PC-3 (cell line): ENCODE results near the gene FGGY. TPM values are rescaled to one million over a fixed set of nuclear protein-coding genes. Genes with fewer than 3 reads are reported as not detected.

Experiments
- ATAC-seq: fragments of 200-7000 bp; cut with Tn5 transposase; 2 replicates; pipeline ENCODE4 v1.9.1; 2020; ENCODE audit warnings: mild to moderate bottlenecking, moderate library complexity
- BruUV-seq: library from RNA; stranded (reverse); fragments of 400-500 nt; replicated peaks from 2 replicates; lab custom pipeline; 2021; lab: Mats Ljungman, UMichigan
- CTCF ChIA-PET: fragments of 300-600 bp; sonication (Branson Sonifier 250); formaldehyde crosslinking; loops from one replicate; lab custom pipeline; 2022; ENCODE audit warnings: antibody characterized with exemption; lab: Charles Lee
- POLR2A ChIA-PET: fragments of 300-600 bp; sonication (Branson Sonifier 250); formaldehyde crosslinking; loops from one replicate; lab custom pipeline; 2022; ENCODE audit warnings: antibody characterized with exemption; ENCODE audit not compliant: unreplicated experiment; lab: Charles Lee
- DNase-seq: peaks from one replicate; pipeline ENCODE4 v3.0.0-alpha.2; 2015
- H2AFZ ChIP-seq: fragments of 300-600 bp; sonication (generic); 2 replicates; pipeline ENCODE4 v1.6.0; 2016; ENCODE audit warnings: antibody characterized with exemption, low read length
- H3F3A ChIP-seq: fragments of 300-600 bp; sonication (generic); one replicate; pipeline ENCODE4 v1.6.0; 2017; ENCODE audit warnings: antibody characterized with exemption, low read length, control low read depth, mild to moderate bottlenecking; ENCODE audit not compliant: unreplicated experiment
- H3K27ac ChIP-seq: fragments of 300-600 bp; sonication (generic); 2 replicates; pipeline ENCODE4 v1.5.1; 2016; ENCODE audit warnings: mild to moderate bottlenecking, low read length
- H3K27me3 ChIP-seq: fragments of 300-600 bp; sonication (generic); 2 replicates; pipeline ENCODE4 v1.6.1; 2016; ENCODE audit warnings: low read length, mixed read lengths
- H3K36me3 ChIP-seq: fragments of 300-600 bp; sonication (generic); 2 replicates; pipeline ENCODE4 v1.6.1; 2016; ENCODE audit warnings: low read depth, mixed run types, low read length, mixed read lengths
- H3K4me1 ChIP-seq: fragments of 300-600 bp; sonication (generic); 2 replicates; pipeline ENCODE4 v1.5.1; 2016; ENCODE audit warnings: low read length; ENCODE audit not compliant: insufficient read depth
- H3K4me2 ChIP-seq: fragments of 300-600 bp; sonication (generic); 2 replicates; pipeline ENCODE4 v1.6.0; 2016; ENCODE audit warnings: low read length
- H3K4me3 ChIP-seq: fragments of 300-600 bp; sonication (generic); 2 replicates; pipeline ENCODE4 v1.5.1; 2016; ENCODE audit warnings: mild to moderate bottlenecking, low read length, mixed read lengths
- H3K79me2 ChIP-seq: fragments of 300-600 bp; sonication (generic); 2 replicates; pipeline ENCODE4 v1.6.1; 2017; ENCODE audit warnings: low read length, mixed read lengths
- H3K9ac ChIP-seq: fragments of 300-600 bp; sonication (generic); 2 replicates; pipeline ENCODE4 v1.6.0; 2016; ENCODE audit warnings: mild to moderate bottlenecking, low read length
- H3K9me2 ChIP-seq: fragments of 300-600 bp; sonication (generic); replicated peaks from 2 replicates; pipeline ENCODE4 v1.6.1; 2016; ENCODE audit warnings: mixed run types, low read length, mixed read lengths
- H3K9me3 ChIP-seq: fragments of 300-600 bp; sonication (generic); 2 replicates; pipeline ENCODE4 v1.6.1; 2016; ENCODE audit warnings: low read length, mixed read lengths
- H4K20me1 ChIP-seq: fragments of 300-600 bp; sonication (generic); 2 replicates; pipeline ENCODE4 v1.6.1; 2016; ENCODE audit warnings: low read length, mixed read lengths
- CTCF ChIP-seq: fragments of 300-600 bp; sonication (generic); conservative IDR thresholded peaks from 2 replicates; pipeline ENCODE4 v1.5.1; 2017; ENCODE audit warnings: antibody characterized with exemption, low read depth, mild to moderate bottlenecking, low read length
- EZH2 ChIP-seq: fragments of 300-600 bp; sonication (generic); IDR thresholded peaks from one replicate; pipeline ENCODE4 v1.6.1; 2017; ENCODE audit warnings: antibody characterized with exemption, mild to moderate bottlenecking, low read length; ENCODE audit not compliant: unreplicated experiment
- EZH2phosphoT487 ChIP-seq: fragments of 300-600 bp; sonication (generic); IDR thresholded peaks from 2 replicates; pipeline ENCODE4 v1.6.1; 2018; ENCODE audit warnings: mild to moderate bottlenecking, antibody characterized with exemption, low read length, borderline replicate concordance
- intact Hi-C: fragments of 100-400 bp; cut with micrococcal nuclease; formaldehyde crosslinking; loops from 2 replicates; pipeline ENCODE4 v1.9.0; 2023
- total RNA-seq: library from RNA; depleted of rRNA; stranded (reverse); fragments of >200 nt; gene quantifications from 2 replicates; pipeline ENCODE4 v1.2.3, GENCODE V29; 2014

FGGY gene
- total RNA-seq, 1 experiment from 2014 or later = 7.4 TPM

GRCh38 chr1:59291561-59291960 lies 5.3 kb upstream of the FGGY start:
- H2AFZ ChIP-seq = no peak overlapping the region
- intact Hi-C loops = no loop called here
- no TSS peak for BruUV-seq
- H3K36me3 ChIP-seq = no peaks in the 10 kb centered on the region
- H3K79me2 ChIP-seq = no peaks in the 10 kb centered on the region
- DNase-seq = no peak
- POLR2A ChIA-PET = no interaction called here
- no peaks in the 10 kb centered on the region for H4K20me1 ChIP-seq
- no peak overlapping the region for H3K27ac ChIP-seq
- no peak overlapping the region for H3K4me2 ChIP-seq
- peaks cover 12% of the 10 kb centered on the region for H3K4me1 ChIP-seq
- TF ChIP-seq EZH2 = no peak
- no peak for TF ChIP-seq EZH2phosphoT487
- no peak for TF ChIP-seq CTCF
- no peak overlapping the region for H3K9ac ChIP-seq
- H3K9me3 ChIP-seq = no peaks in the 10 kb centered on the region
- no peaks in the 10 kb centered on the region for H3K27me3 ChIP-seq
- CTCF ChIA-PET = no interaction called here
- no peaks in the 10 kb centered on the region for H3F3A ChIP-seq
- no peaks in the 10 kb centered on the region for H3K9me2 ChIP-seq
- ATAC-seq = no peak
- H3K4me3 ChIP-seq = no peak overlapping the region

- Histone ChIP-seq H3K27me3 (no peaks in the 10 kb centered on the region), H4K20me1 (no peaks in the 10 kb centered on the region), H3F3A (no peaks in the 10 kb centered on the region), H3K9ac (no peak overlapping the region), H3K9me3 (no peaks in the 10 kb centered on the region), H3K27ac (no peak overlapping the region), H3K36me3 (no peaks in the 10 kb centered on the region), H3K4me1 (peaks cover 12% of the 10 kb centered on the region), H3K79me2 (peaks cover under 1% of the 10 kb centered on the region; the same call in 1 of the 2 replicates), H3K4me2 (no peak overlapping the region), H2AFZ (no peak overlapping the region), H3K9me2 (no peaks in the 10 kb centered on the region), H3K4me3 (no peak overlapping the region)
- ATAC-seq = no peak
- CTCF ChIA-PET = no interaction called here
- BruUV-seq = no TSS peak
- TF ChIP-seq EZH2phosphoT487 (no peak), CTCF (no peak), EZH2 (no peak)
- DNase-seq = no peak
- intact Hi-C loops = no loop called here
- POLR2A ChIA-PET = no interaction called here
Observed at GRCh38 chr1:59292562-59292961, 4.3 kb upstream of the FGGY start.

- DNase-seq (no peak), ATAC-seq (no peak)
- Histone ChIP-seq H2AFZ (no peak overlapping the region), H4K20me1 (no peaks in the 10 kb centered on the region), H3K9me3 (no peaks in the 10 kb centered on the region), H3K27ac (no peak overlapping the region), H3K9me2 (no peaks in the 10 kb centered on the region), H3K27me3 (no peaks in the 10 kb centered on the region), H3K4me3 (no peak overlapping the region), H3K4me2 (no peak overlapping the region), H3F3A (no peaks in the 10 kb centered on the region), H3K4me1 (peaks cover 18% of the 10 kb centered on the region), H3K79me2 (peaks cover 7% of the 10 kb centered on the region), H3K9ac (no peak overlapping the region), H3K36me3 (no peaks in the 10 kb centered on the region)
- TF ChIP-seq EZH2phosphoT487 = no peak
- TF ChIP-seq CTCF = no peak
- no TSS peak for BruUV-seq
- ChIA-PET CTCF (no interaction called here), POLR2A (no interaction called here)
- intact Hi-C loops = no loop called here
Observed at GRCh38 chr1:59293206-59293605, 3.7 kb upstream of the FGGY start.
